Lower leg skin (tissue), 3 donors: ENCODE measurements around the gene CEP170.
"Not testable (repeated sequence)": the region's sequence is repeated elsewhere in the genome, so short reads cannot be mapped to it uniquely, and the experiment has no call there.

Source experiments
- CTCF ChIP-seq, 3 donors: fragments of 450-650 bp; IDR thresholded peaks; one replicate each; pipeline ENCODE4 v1.5.1; 2016; ENCODE audit warnings: antibody characterized with exemption in 3 of 3, mild to moderate bottlenecking in 3 of 3, moderate library complexity in 2 of 3
- POLR2A ChIP-seq, 2 donors: fragments of 450-650 bp; IDR thresholded peaks; one replicate each; pipeline ENCODE4 v1.6.1; 2016 to 2017; ENCODE audit warnings: antibody characterized with exemption in 2 of 2, mild to moderate bottlenecking in 1 of 2, moderate library complexity in 1 of 2

DNA sequence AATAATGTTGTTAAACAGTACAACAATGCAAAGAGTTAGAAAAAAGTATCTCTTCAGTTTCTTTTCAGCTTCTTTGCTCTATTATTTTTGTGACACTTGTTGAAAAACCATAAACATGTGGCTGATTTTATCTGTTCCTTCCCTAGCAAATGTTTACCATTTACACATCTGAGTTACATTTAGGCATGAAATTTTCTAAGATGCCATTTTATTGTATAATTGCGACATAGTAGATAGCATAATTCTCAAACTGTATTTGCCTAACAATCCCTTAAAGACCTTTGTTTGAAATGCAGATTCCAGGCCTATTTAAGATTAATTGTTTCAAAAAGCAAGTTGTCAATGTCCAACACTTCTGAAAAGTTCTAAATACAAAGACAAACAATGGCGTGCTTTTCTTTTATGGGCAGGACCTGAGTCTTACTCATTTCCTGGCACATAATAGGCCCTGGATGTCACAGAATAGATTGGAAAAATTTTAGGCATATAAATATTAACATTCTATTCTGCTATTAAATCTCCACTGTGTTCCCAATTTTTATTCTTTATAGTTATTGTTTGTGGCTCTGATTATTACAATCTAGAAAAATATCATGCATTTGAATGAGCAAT lies 81.2 kb downstream of the CEP170 start:
- TF ChIP-seq CTCF, POLR2A (IDR thresholded peaks at IDR 0.05): not testable (repeated sequence)
